Fibroblast of pulmonary artery (primary cell): ENCODE results near the gene MRPS9.

ENCODE experiments used
- DNase-seq: peaks from one replicate; pipeline ENCODE4 v3.0.0-alpha.2; 2010; ENCODE audit warnings: low read depth
- H3K4me3 ChIP-seq: replicated peaks from 2 replicates; pipeline ENCODE4 v1.5.1; 2011; ENCODE audit warnings: low read depth, mild to moderate bottlenecking, control low read depth, low read length, moderate library complexity
- TF ChIP-seq, protein P1 (sequence below): IDR thresholded peaks from 2 replicates; pipeline ENCODE4 v1.5.1; 2011; ENCODE audit warnings: mild to moderate bottlenecking, control low read depth, low read length, inconsistent platforms; ENCODE audit errors: missing control alignments

MRPS9 gene

DNA sequence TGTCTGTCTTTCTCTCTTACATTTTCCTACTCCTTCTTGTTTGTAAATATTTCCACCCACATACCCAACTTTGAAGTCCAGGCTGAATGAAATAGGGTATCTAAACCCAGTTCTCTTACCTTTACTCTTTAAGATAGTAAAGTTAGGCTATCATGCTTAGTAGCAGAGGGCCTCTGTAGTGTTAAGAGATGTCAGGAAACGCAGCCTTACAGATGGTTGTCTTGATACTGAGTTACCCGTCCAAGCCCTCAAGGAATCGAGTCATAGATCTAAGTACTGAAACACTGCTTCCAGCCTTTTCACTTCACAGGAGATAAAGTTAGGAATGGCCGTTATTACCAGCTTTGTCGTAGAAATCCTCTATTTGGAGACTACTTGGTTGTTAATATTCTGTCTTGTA is 24.3 kb downstream of the MRPS9 start:
- H3K4me3 ChIP-seq: no peak overlapping the region
- TF ChIP-seq, protein P1, sequence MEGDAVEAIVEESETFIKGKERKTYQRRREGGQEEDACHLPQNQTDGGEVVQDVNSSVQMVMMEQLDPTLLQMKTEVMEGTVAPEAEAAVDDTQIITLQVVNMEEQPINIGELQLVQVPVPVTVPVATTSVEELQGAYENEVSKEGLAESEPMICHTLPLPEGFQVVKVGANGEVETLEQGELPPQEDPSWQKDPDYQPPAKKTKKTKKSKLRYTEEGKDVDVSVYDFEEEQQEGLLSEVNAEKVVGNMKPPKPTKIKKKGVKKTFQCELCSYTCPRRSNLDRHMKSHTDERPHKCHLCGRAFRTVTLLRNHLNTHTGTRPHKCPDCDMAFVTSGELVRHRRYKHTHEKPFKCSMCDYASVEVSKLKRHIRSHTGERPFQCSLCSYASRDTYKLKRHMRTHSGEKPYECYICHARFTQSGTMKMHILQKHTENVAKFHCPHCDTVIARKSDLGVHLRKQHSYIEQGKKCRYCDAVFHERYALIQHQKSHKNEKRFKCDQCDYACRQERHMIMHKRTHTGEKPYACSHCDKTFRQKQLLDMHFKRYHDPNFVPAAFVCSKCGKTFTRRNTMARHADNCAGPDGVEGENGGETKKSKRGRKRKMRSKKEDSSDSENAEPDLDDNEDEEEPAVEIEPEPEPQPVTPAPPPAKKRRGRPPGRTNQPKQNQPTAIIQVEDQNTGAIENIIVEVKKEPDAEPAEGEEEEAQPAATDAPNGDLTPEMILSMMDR: no peak
- DNase-seq: no peak

DNA sequence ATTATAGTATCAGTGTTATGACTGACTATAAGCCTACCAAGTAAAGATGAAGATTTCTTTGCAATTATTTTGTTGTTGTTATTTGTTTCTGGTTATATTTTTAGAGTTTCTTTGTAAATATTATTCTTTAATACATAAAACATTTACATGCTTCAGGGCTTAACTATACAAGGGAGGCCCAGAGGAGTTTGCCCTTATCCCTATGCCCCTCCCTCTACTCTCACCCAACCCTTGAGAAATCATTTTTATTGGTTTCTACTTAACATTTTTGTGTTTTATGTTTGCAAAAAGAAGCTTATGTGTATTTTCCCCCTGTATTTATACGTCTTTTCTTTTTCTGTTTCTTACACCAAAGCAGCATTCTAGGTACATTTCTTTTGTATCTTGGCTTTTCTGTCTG is 30.5 kb downstream of the MRPS9 start:
- H3K4me3 ChIP-seq: no peak overlapping the region
- no peak for DNase-seq
- TF ChIP-seq, protein P1: no peak

DNA sequence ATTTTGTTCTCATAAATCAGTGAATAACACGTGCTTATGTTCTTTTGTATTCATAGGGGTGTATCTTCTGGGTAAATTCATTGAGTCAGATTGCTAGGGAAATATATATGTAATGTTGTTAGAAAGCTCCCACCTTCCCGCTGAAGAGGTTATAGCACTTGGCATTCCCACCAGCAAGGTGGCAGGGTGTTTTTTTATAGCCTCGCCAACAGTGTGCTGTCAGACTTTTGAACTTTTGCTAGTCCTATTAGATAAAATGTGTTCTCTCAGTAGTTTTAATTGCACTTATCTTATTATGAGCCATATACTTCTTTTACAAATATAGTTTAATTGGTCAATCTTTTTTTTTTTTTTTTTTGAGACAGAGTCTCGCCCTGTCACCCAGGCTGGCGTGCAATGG is 31.0 kb downstream of the MRPS9 start:
- DNase-seq: no peak
- no peak overlapping the region for H3K4me3 ChIP-seq
- TF ChIP-seq, protein P1: no peak

DNA sequence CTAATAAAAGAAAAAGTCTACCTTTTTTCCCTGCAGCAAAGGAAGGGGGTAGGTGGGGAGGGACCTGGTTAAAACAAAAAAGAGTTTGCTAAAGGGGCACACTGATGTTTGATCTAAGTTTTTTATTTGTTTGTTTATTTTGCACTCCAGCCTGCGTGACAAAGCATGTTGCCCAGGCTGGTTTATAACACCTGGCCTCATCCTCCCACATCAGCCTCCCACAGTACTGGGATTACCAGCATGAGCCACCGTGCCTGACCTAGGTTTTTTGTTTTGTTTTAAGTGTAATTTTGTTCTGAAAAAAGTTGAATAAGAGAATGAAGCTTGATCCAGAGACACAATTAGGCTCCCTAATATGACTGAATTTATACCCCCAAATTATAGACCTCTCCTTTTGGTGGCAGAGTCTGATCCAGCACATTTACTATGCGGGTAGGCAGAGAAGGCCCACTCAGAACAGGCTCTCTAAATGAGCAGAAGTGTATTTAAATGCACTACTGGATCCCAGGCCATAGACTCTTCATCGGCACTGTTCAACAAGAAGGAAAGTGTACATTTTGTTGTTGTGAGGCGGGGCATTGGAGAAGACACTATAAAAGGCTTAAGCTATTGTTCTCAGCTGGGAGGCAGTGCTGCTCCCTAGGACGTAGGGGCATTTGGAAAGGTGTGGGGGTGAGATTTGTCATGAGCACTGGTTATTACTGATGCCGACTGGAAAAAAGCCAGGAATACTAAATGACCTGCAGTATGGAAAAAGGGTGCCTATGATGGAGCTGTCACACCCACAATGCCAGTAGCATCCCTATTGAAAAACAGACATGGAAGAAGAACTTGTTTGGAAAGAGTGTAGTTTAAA is 32.4 kb downstream of the MRPS9 start:
- no peak for DNase-seq
- H3K4me3 ChIP-seq: no peak overlapping the region
- TF ChIP-seq, protein P1: no peak

DNA sequence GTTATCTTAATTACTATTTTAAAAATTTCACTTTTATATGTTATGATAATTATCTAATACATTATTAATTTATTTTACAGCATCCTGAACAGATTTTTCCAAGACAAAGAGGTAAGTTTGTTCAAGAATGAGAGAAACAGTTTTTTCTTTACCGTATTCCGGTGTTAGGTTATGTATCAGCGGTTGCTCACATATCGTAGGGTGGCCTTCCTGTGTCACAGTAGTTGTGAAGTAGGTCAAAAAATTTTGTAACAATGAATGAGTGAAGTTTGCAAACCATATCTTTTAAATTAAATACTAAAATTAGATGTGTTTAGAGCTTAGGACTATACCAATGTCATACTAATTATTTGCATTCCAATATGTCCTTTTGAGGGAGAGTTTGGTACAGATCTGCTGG is 33.5 kb downstream of the MRPS9 start:
- no peak overlapping the region for H3K4me3 ChIP-seq
- TF ChIP-seq, protein P1: no peak
- DNase-seq: no peak

DNA sequence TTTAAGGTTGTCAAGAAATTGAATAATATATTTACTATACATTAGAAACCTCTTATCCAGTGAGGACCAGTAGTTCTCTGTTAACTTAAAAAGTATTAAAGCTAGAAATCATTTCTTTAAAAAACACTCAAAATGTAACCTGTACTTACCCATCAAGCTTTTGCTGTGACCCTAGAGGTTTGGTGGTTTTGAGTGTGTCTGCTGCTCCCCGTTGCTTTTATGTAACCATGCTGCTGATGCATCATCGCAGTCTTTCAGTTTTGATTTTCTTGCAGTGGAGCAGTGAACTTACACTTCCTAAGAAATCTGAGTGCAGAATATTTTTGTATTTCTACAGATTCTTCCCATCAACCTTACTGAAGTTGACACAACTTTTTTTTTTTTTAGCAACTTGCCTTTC is 34.2 kb downstream of the MRPS9 start:
- TF ChIP-seq, protein P1: no peak
- no peak for DNase-seq
- H3K4me3 ChIP-seq: no peak overlapping the region

DNA sequence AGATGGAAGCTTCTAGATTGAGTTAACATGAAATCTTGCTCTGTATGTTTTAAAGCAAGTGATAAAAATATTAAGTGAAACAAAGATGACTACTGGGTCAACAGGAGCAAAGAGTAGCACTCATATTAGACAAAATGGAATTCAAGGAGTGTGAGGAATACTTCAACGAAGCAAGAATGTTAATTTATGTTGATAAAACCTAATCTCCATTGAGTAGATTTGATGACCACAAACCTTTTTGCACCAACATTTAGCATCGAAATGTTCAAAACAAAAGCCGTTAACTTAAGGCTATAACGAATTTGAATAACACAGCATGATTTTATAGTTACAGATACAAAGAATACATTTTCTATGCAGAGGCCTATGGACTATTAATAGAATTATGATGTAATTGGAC is 35.7 kb downstream of the MRPS9 start:
- DNase-seq: no peak
- TF ChIP-seq, protein P1: no peak
- H3K4me3 ChIP-seq: no peak overlapping the region
